Measurements from ENCODE around the gene CUEDC1.

DNA sequence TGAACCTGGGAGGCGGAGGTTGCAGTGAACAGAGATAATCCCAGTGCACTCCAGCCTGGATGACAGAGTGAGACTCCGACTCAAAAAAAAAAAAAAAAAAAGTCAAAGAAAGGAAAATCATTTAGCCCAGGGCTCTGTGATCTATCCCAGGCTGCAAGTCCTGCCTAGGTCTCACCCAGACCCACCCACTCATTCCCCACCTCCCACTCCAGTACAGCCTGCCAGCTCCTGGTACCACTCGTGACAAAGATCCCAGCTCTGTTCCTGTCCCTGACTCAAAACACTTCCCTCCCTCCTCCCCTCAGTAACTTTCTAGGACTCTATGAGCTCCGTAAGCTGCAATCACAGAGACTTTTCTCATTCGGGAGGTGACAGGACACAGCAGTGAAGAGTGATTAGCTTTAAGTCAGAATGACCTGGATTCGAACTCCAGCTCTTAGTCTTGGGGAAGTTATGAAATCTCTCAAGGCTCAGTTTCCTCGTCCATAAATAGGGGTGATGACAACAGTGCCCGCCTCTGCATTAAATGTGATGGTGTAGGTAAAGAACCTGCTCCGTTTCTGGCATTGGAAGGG, 77.3 kb downstream of the CUEDC1 start:
- TF ChIP-seq, protein P1, sequence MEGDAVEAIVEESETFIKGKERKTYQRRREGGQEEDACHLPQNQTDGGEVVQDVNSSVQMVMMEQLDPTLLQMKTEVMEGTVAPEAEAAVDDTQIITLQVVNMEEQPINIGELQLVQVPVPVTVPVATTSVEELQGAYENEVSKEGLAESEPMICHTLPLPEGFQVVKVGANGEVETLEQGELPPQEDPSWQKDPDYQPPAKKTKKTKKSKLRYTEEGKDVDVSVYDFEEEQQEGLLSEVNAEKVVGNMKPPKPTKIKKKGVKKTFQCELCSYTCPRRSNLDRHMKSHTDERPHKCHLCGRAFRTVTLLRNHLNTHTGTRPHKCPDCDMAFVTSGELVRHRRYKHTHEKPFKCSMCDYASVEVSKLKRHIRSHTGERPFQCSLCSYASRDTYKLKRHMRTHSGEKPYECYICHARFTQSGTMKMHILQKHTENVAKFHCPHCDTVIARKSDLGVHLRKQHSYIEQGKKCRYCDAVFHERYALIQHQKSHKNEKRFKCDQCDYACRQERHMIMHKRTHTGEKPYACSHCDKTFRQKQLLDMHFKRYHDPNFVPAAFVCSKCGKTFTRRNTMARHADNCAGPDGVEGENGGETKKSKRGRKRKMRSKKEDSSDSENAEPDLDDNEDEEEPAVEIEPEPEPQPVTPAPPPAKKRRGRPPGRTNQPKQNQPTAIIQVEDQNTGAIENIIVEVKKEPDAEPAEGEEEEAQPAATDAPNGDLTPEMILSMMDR (IDR thresholded peaks at IDR 0.05): no peak
- no peak for TF ChIP-seq POLR2A (IDR thresholded peaks at IDR 0.05)

Data from heart left ventricle (tissue), 13 donors.